Glutamatergic neuron (in vitro differentiated cells): ENCODE measurements around the gene PPP2R5D. TPM values are rescaled to one million over a fixed set of nuclear protein-coding genes. Genes with fewer than 3 reads are reported as not detected.

Experiments used
- DNase-seq: peaks from one replicate; pipeline ENCODE4 v3.0.0; 2022
- H3K27ac Mint-ChIP-seq: one replicate; pipeline ENCODE4 v1.8.0; 2020; ENCODE audit warnings: mild to moderate bottlenecking, mixed read lengths, inconsistent platforms; ENCODE audit not compliant: unreplicated experiment
- H3K27me3 Mint-ChIP-seq: one replicate; pipeline ENCODE4 v1.8.0; 2020; ENCODE audit warnings: mild to moderate bottlenecking, moderate library complexity, mixed read lengths, inconsistent platforms; ENCODE audit not compliant: unreplicated experiment
- H3K36me3 Mint-ChIP-seq: one replicate; pipeline ENCODE4 v1.8.0; 2020; ENCODE audit warnings: mild to moderate bottlenecking, mixed read lengths, inconsistent platforms; ENCODE audit not compliant: unreplicated experiment
- H3K4me1 Mint-ChIP-seq: one replicate; pipeline ENCODE4 v1.8.0; 2020; ENCODE audit warnings: mild to moderate bottlenecking, low read depth, mixed read lengths, inconsistent platforms; ENCODE audit not compliant: unreplicated experiment
- H3K4me3 Mint-ChIP-seq: one replicate; pipeline ENCODE4 v1.8.0; 2020; ENCODE audit warnings: mild to moderate bottlenecking, mixed read lengths, inconsistent platforms; ENCODE audit not compliant: unreplicated experiment
- H3K9me3 Mint-ChIP-seq: one replicate; pipeline ENCODE4 v1.8.0; 2020; ENCODE audit warnings: mild to moderate bottlenecking, moderate library complexity, mixed read lengths, inconsistent platforms; ENCODE audit not compliant: unreplicated experiment
- total RNA-seq: library from RNA; stranded (reverse); fragmentation: NEBNext Ultra II Directional; extraction: Animal tissue kit (Norgen Biotek cat#: 25700); gene quantifications from one replicate; pipeline ENCODE4 v1.2.1, GENCODE V29; 2021; ENCODE audit not compliant: unreplicated experiment
- TF ChIP-seq, protein P1 (sequence below): fragments of 200-600 bp; sonication (generic); IDR thresholded peaks from one replicate; pipeline ENCODE4 v1.5.0; 2021; ENCODE audit not compliant: partially characterized antibody, unreplicated experiment

Gene PPP2R5D
- total RNA-seq, 1 donor from 2014 or later, result 59.1 TPM

DNA sequence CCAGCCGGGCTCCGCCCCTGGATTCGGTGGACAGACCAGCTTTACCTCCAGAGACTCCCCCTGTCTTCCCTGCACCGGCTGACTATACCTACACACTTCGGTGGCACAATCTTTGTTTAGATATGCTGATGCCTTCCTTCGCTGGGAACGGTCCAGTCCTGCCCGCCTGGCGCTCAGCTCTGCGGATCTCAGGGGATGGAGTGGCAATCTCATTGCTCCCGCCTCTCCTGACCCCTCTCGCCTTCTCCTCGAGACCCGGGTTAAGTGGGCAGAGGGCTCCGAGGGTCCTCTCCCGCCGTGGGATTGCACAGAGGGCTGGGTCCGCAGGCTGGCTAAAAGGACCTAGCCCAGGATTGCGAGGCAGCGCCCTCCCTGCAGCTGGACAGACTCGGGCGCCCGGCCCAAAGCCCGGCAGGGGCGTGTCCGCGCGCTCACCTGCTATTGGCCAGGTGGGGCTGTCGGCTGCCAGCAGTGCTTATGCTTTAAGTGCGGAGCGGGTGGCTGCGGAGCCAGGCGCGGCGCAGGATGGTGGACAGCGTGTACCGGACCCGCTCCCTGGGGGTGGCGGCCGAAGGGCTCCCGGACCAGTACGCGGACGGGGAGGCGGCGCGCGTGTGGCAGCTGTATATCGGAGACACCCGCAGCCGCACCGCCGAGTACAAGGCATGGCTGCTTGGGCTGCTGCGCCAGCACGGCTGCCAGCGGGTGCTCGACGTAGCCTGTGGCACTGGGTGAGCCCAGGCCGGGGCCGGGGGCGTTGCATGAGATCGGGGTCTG lies 23.9 kb upstream of the PPP2R5D start, which contains the start of gene GNMT:
GNMT (plus strand) TSS at position 512 of the 777 bp plus-strand sequence; CDS start at position 526, 14 bp downstream.
- TF ChIP-seq, protein P1, sequence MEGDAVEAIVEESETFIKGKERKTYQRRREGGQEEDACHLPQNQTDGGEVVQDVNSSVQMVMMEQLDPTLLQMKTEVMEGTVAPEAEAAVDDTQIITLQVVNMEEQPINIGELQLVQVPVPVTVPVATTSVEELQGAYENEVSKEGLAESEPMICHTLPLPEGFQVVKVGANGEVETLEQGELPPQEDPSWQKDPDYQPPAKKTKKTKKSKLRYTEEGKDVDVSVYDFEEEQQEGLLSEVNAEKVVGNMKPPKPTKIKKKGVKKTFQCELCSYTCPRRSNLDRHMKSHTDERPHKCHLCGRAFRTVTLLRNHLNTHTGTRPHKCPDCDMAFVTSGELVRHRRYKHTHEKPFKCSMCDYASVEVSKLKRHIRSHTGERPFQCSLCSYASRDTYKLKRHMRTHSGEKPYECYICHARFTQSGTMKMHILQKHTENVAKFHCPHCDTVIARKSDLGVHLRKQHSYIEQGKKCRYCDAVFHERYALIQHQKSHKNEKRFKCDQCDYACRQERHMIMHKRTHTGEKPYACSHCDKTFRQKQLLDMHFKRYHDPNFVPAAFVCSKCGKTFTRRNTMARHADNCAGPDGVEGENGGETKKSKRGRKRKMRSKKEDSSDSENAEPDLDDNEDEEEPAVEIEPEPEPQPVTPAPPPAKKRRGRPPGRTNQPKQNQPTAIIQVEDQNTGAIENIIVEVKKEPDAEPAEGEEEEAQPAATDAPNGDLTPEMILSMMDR, result no peak
- DNase-seq, result peak; percentile 47
- peaks cover 14% of the 10 kb centered on the region for H3K27me3 Mint-ChIP-seq
- peaks cover 5% of the 10 kb centered on the region for H3K36me3 Mint-ChIP-seq
- peak within 1 kb of the TSS; percentile 71 for H3K4me3 Mint-ChIP-seq
- H3K4me1 Mint-ChIP-seq, result peaks cover 9% of the 10 kb centered on the region
- no peak within 1 kb of the TSS for H3K27ac Mint-ChIP-seq
- no peaks in the 10 kb centered on the region for H3K9me3 Mint-ChIP-seq

DNA sequence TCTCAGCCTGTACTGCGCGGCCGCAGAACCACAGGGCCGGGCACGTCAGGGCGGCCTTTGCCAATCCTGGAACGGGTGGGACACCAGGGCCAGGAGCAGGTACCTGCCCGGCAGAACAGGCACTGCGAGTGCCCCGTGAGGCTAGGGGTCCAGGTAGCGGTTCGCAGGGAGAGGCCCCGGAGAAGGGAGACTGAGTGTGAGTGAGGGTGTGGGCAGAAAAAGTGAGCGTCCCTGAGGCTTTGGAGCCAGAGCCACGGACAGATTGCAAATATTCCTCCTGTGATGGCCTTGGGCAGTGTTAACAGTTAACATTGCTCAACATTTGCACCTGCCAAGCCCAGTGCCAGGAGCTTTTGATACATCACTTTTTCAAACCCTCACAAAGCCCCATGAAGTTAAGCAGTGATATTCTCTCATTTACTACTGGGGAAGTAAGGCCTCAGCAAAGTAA lies 23.3 kb upstream of the PPP2R5D start:
- no peaks in the 10 kb centered on the region for H3K9me3 Mint-ChIP-seq
- H3K36me3 Mint-ChIP-seq, result peaks cover 5% of the 10 kb centered on the region
- peaks cover 9% of the 10 kb centered on the region for H3K4me1 Mint-ChIP-seq
- H3K27me3 Mint-ChIP-seq, result peaks cover 16% of the 10 kb centered on the region
- peak overlapping the region; percentile 42 for H3K4me3 Mint-ChIP-seq
- no peak for DNase-seq
- TF ChIP-seq, protein P1, result no peak
- H3K27ac Mint-ChIP-seq, result no peak overlapping the region

DNA sequence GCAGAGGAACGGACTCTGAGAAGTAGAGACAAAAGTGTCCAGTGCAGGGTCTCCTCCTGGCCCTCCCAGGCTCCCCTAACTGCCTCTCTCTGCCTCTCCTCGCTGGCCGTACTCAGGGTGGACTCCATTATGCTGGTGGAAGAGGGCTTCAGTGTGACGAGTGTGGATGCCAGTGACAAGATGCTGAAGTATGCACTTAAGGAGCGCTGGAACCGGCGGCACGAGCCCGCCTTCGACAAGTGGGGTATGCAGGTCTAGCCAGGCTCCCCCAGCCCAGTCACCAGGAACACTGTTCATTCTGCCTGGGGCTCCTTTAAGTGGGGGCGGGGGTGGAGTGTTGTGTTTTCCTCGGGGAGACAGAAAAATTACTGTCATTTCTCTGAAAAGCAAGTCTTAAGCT lies 22.3 kb upstream of the PPP2R5D start:
- Mint-ChIP-seq H3K9me3 (no peaks in the 10 kb centered on the region), H3K4me3 (peak overlapping the region; percentile 61), H3K27ac (no peak overlapping the region), H3K36me3 (peaks cover 5% of the 10 kb centered on the region), H3K4me1 (peaks cover 9% of the 10 kb centered on the region), H3K27me3 (peaks cover 16% of the 10 kb centered on the region)
- DNase-seq, result no peak
- TF ChIP-seq, protein P1, result no peak

DNA sequence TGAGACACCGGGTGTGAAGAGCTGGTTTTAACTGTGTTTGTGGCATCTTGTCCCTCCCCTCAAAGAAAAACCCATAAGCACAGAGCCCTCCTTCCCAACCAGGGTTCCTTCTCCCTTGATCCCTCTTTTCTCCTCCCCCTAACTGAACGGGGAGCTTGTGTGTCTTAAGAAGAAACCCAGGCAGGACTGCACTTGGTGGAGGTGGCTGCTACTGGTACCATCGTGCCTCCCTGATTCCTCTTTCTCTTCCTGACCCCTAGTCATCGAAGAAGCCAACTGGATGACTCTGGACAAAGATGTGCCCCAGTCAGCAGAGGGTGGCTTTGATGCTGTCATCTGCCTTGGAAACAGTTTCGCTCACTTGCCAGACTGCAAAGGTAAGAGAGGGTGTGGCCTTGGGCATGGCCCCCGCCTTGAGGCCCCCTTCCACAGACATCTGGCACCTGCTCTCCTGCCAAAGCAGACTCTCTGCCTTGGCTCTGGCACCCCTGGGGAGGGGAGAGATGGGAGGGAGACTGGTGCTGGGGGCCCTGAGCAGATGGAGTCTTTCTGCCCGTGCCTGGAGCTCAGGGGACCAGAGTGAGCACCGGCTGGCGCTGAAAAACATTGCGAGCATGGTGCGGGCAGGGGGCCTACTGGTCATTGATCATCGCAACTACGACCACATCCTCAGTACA lies 21.7 kb upstream of the PPP2R5D start:
- Mint-ChIP-seq H3K27ac (no peak overlapping the region), H3K9me3 (no peaks in the 10 kb centered on the region), H3K4me3 (peak overlapping the region; percentile 43), H3K4me1 (peaks cover 9% of the 10 kb centered on the region), H3K36me3 (peaks cover 5% of the 10 kb centered on the region), H3K27me3 (peaks cover 16% of the 10 kb centered on the region)
- TF ChIP-seq, protein P1, result no peak
- no peak for DNase-seq
